Left ventricle myocardium superior (tissue), 1 donor: ENCODE measurements around the gene FPGS. TPM values are rescaled to one million over a fixed set of nuclear protein-coding genes. Genes with fewer than 3 reads are reported as not detected.

Experiments used
- ATAC-seq: fragments of 200-7000 bp; cut with Tn5 transposase; one replicate; pipeline ENCODE4 v1.9.1; 2020; ENCODE audit warnings: mild to moderate bottlenecking, moderate library complexity
- DNase-seq: peaks from one replicate; pipeline ENCODE4 v3.0.0-alpha.2; 2020
- intact Hi-C: fragments of 100-400 bp; cut with micrococcal nuclease; formaldehyde crosslinking; loops from one replicate; pipeline ENCODE4 v1.11.0; 2022
- total RNA-seq: library from RNA; stranded (reverse); fragmentation: NEBNext Ultra II Directional; extraction: Animal tissue kit (Norgen Biotek cat#: 25700); gene quantifications from one replicate; pipeline ENCODE4 v1.2.1, GENCODE V29; 2021
- donor health status: DM: no; HTN: yes; CAD: no; lungs with severe emphysema.

Gene FPGS
- total RNA-seq, 1 donor from 2014 or later, result 31.9 TPM

DNA sequence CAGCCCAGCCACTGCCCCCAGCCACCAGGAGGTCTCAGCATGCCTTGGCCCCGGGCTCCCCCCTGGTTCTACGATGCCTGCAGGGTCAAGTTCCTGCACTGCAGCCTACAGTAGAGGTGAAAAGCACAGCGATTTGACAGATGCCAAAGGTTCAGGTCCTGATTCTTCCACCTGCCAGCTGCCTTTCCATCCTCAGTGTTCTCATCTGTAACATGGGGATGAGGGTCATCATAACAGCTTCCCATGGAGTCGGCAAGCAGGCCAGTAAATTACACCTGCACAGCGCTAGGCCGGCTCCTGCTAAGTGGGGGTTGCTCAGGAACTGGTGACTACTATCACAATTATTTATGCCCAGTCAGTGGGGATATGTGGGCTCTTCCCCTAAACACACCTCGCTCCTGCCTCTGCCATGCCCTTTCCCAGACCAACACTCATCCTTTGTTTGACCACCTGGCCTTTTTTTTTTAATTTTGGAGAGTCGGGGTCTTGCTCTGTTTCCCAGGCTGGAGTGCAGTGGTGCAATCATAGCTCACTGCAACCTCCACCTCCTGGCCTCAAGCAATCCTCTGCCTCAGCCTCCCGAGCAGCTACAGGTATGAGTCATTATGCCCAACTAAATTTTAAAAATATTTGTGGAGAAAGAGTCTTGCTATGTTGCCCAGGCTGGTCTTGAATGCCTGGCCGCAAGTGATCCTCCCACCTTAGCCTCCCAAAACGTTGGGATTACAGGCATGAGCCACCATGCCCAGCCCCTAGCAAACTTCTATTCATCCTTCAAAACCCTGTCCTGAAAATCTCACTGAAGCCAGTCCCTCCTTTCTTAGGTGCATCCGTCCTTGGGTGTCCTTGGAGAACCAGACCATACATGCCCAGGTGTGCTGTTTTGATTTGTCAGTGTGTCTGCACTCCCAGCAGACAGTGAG, 45.4 kb downstream of the FPGS start:
- ATAC-seq, result no peak
- intact Hi-C loops, result no loop called here
- no peak for DNase-seq

GRCh38 chr9:127848756-127849504, 46.2 kb downstream of the FPGS start:
- DNase-seq (no peak), ATAC-seq (no peak)
- intact Hi-C loops, result no loop called here

DNA sequence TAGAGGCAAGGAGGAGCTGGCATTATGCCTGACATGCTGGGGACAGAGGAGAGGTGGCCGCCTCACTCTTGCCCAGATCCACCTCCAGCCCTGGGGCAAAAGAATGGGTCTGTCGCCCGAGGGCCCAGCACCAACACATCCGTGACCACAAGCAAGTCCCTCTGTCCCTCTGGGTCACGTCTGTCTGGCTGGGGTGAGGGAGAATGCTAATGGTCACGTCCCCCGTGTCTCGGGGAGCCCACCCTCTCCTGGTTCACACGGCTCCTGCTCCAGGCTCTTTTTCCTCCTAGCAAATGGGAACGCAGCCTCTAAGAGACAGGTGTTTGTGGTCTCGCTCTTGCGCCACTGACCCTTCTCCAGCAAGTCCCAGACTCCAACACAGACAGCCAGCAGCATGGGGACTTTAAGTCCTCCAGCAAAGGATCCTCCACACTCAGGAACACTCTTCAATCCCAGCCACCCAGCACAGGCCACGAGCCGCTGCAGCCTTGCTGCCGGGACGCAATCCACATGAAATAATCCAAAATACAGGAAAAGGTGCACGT, 47.7 kb downstream of the FPGS start:
- no peak for DNase-seq
- intact Hi-C loops, result no loop called here
- ATAC-seq, result no peak

DNA sequence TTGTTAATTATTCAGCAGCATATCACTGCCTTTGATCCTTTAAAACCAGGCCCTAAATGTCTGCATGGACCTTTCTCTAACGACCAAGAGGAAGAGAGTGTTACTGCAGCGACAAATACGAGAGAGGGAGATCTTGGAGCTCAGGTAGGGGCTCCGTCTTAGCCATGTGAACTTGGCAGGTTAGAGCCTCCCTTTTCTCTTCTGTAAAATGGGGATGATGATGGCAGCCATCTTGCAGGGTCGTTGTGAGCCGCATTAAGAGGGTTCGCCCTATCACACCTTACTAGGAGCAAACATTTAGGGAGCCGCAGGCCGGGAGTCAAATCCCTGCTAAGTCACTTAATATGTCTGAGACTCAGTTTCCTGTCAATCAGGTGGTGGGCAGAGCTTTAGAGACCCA, 50.1 kb downstream of the FPGS start:
- no peak for ATAC-seq
- intact Hi-C loops, result no loop called here
- DNase-seq, result no peak

DNA sequence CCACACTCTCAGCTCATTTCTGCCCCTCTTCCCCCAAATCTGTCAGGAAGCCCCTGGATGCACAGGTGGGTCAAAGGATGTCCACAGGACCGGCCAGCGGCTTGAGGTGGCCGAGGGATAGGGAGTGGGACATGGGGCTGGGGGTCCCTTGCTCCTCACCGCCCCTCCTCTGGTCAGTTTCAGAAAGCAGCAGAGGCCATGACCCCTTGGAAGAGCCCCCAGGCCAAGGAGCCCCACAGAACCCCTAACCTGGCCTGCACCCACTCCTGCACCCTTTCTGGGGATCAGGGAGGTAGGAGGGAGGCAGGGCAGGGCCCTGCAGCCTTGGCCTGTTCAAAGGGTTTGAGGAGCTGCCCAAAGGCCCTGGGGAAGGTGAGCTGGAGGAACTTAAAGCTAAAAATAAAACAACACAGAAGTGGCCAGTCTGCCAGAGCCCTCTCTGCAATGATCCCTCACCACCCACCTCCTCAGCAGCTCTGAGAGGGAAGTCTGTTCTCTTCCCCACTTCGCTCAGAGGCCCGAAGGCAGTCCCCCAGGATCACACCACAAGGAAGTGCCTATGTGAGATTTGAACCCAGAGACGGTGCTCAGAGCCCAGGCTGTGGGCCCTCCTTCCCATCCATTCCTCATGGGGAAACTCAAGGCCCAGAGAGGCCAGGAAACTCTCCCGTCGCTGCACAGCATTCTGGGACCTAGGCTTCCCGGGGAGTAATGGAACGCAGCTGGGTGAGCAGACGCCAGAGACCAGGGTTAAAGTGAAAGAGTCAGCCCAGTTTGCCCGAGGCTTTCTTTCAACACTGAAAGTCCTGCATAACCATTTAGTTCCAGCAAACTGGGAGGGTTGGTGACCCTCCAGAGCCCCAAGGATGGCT, 50.9 kb downstream of the FPGS start:
- DNase-seq (no peak), ATAC-seq (peak; percentile 2)
- intact Hi-C loops, result no loop called here

- intact Hi-C loops, result no loop called here
- DNase-seq (peak; percentile 92), ATAC-seq (peak; percentile 74)
Measured at GRCh38 chr9:127854184-127854806, 51.6 kb downstream of the FPGS start, which contains the start of gene ENG. Gene ENG (minus strand): TSS chr9:127854658. CDS start chr9:127854355, 303 bp downstream.

GRCh38 chr9:127854960-127855359, 52.3 kb downstream of the FPGS start:
- DNase-seq (no peak), ATAC-seq (no peak)
- intact Hi-C loops, result no loop called here

GRCh38 chr9:127855522-127855921, 52.8 kb downstream of the FPGS start:
- intact Hi-C loops, result no loop called here
- ATAC-seq (no peak), DNase-seq (no peak)

DNA sequence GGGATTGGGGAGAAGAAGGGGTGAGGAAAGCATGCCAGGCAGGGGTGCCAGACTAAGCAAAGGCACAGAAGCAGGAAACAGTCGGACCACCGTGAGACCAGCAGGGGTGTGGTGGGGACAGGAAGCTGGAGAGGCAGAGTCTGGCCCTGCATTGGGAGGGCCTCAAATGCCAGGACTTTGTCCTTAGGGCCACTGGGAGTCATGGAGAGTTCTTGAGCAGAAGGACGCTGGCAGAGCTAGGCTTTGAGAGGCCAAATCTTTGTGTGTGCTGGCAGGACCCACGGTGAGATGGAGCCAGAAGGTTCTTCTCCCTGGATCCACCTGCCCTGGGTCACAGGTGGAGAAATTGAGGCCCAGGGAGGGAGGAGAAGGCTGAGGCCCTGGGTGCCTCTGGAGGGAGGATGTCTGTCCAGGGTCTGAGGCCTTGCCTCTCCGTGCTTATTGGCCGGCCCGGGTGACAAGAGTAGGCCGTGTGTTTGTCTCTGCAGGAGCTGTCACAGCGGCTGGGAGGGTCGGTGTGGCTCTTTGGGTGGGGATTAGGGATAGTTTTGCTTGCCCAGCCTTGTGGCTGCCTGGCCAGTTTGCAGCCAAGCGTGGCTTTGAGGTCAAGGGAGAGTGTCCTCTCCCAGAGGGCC, 53.5 kb downstream of the FPGS start:
- no peak for ATAC-seq
- intact Hi-C loops, result no loop called here

GRCh38 chr9:127856729-127857116, 54.0 kb downstream of the FPGS start:
- DNase-seq (no peak), ATAC-seq (no peak)
- intact Hi-C loops, result no loop called here

More for the DNA sequence above, 53.5 kb downstream of the FPGS start:
- DNase-seq, result no peak

DNA sequence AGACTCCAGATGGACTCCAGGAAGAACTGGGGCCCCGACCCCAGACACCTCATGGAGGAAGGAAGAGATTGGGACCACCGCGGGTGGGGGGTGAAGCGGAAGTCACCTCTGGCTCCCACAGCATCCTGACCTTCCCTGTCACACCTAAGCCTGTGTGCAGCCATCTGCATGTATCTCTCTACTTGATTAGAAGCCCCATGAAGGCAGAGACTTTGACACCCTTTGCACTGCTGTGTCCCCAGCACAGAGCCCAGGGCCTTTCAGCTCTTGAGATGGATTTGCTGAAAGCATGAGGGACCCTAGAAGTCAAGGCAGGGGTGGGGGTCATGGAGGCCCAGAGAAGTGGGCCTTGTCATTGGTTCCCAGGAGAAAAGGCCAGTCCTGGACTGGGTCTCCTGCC, 54.6 kb downstream of the FPGS start:
- intact Hi-C loops, result no loop called here
- ATAC-seq, result no peak
- no peak for DNase-seq

DNA sequence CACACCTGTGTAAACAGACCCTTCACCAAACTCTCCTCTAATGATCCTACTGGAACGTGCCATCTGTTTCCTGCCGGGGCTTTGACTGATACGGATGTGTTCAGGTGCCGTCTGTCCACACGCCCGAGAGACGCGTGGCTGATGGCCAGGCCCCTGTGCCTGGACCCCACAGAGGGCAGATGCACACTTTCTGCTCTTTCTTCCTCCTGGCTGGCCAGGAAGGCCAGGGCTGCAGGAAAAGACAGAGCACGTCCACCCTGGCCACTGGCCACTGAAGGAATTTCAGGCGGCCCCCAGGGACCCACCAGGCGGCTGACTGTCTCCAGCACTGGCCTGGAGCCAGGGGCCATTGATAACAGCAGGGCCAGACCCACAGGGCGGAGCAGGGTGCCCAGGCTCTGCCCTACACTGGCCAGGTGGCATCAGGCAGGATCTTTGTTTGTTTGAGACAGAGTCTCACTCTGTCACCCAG, 55.4 kb downstream of the FPGS start:
- peak; percentile 87 for DNase-seq

GRCh38 chr9:127860260-127860659, 57.6 kb downstream of the FPGS start:
- intact Hi-C loops, result no loop called here
- ATAC-seq, result peak; percentile 45
- peak; percentile 66 for DNase-seq

More for the DNA sequence above, 55.4 kb downstream of the FPGS start:
- intact Hi-C loops, result no loop called here
- ATAC-seq, result peak; percentile 13

- no peak for DNase-seq
- ATAC-seq, result no peak
- intact Hi-C loops, result no loop called here
Measured at GRCh38 chr9:127860779-127861178, 58.1 kb downstream of the FPGS start.

GRCh38 chr9:127862075-127863011, 59.7 kb downstream of the FPGS start:
- peak; percentile 90 for DNase-seq
- ATAC-seq, result peak; percentile 80
- intact Hi-C loops, result no loop called here

DNA sequence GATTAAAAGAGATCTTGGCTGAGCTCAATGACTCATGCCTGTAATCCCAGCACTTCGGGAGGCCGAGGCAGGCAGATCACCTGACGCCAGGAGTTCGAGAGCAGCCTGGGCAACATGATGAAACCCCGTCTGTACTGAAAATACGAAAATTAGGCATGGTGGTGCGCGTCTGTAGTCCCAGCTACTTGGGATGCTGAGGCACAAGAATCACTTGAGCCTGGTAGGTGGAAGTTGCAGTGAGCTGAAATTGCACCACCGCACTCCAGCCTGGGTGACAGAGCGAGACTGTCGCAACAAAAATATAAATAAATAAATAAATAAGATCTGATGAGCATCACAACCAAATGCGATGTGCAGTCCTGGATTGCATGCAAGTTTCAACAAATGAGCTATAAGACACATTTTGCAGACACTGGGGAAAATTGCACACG, 60.5 kb downstream of the FPGS start:
- intact Hi-C loops, result no loop called here
- ATAC-seq (no peak), DNase-seq (no peak)
